Fibroblast of the aortic adventitia (primary cell): ENCODE results near the gene CBY3. TPM values are rescaled to one million over a fixed set of nuclear protein-coding genes. Genes with fewer than 3 reads are reported as not detected.
"Not testable (repeated sequence)": the region's sequence is repeated elsewhere in the genome, so short reads cannot be mapped to it uniquely, and the experiment has no call there.

Experiments
- DNase-seq: peaks from one replicate; pipeline ENCODE4 v3.0.0-alpha.2; 2010; ENCODE audit warnings: low read depth
- H3K4me3 ChIP-seq: 2 replicates; pipeline ENCODE4 v1.5.1; 2011; ENCODE audit warnings: low read depth, mild to moderate bottlenecking, control low read depth, low read length, moderate library complexity
- CTCF ChIP-seq: IDR thresholded peaks from 2 replicates; pipeline ENCODE4 v1.5.1; 2011; ENCODE audit warnings: mild to moderate bottlenecking, low read length, control low read depth, inconsistent platforms; ENCODE audit not compliant: insufficient read depth
- total RNA-seq: library from RNA; depleted of rRNA; stranded (reverse); fragments of >200 nt; gene quantifications from 2 replicates; pipeline ENCODE4 v1.2.3, GENCODE V29; 2012; ENCODE audit warnings: low replicate concordance

The CBY3 gene
- total RNA-seq, 1 donor = not detected

- no peak overlapping the region for H3K4me3 ChIP-seq
- no peak for TF ChIP-seq CTCF
- DNase-seq = no peak
These were observed 16.3 kb upstream of the CBY3 start for GRCh38 chr5:179697108-179697507.

GRCh38 chr5:179696603-179697002, 15.8 kb upstream of the CBY3 start:
- no peak overlapping the region for H3K4me3 ChIP-seq
- DNase-seq = no peak
- TF ChIP-seq CTCF = no peak

- no peak for TF ChIP-seq CTCF
- no peak for DNase-seq
- H3K4me3 ChIP-seq = no peak overlapping the region
These were observed 13.7 kb upstream of the CBY3 start for GRCh38 chr5:179694561-179694960.

- not testable (repeated sequence) for DNase-seq, H3K4me3 ChIP-seq
These were observed 8.4 kb upstream of the CBY3 start for GRCh38 chr5:179689212-179689611.

GRCh38 chr5:179680014-179680779, 637 bp downstream of the CBY3 start:
- TF ChIP-seq CTCF = no peak
- no peak overlapping the region for H3K4me3 ChIP-seq

GRCh38 chr5:179679014-179679674, 1.7 kb downstream of the CBY3 start:
- peak; percentile 18 for TF ChIP-seq CTCF
- H3K4me3 ChIP-seq = peak overlapping the region; percentile 93
- peak; percentile 39 for DNase-seq

More at GRCh38 chr5:179680014-179680779, 637 bp downstream of the CBY3 start:
- no peak for DNase-seq

- no peak for TF ChIP-seq CTCF
- peak; percentile 93 for DNase-seq
- H3K4me3 ChIP-seq = peak overlapping the region; percentile 93
These were observed 2.4 kb downstream of the CBY3 start for GRCh38 chr5:179678223-179679013.
